Measurements from ENCODE around the gene KREMEN1.

Gene KREMEN1

GRCh38 chr22:29209624-29209929 lies 136.7 kb downstream of the KREMEN1 start:
- no peak for DNase-seq

GRCh38 chr22:29211066-29211465 lies 138.2 kb downstream of the KREMEN1 start:
- DNase-seq, result no peak

DNA sequence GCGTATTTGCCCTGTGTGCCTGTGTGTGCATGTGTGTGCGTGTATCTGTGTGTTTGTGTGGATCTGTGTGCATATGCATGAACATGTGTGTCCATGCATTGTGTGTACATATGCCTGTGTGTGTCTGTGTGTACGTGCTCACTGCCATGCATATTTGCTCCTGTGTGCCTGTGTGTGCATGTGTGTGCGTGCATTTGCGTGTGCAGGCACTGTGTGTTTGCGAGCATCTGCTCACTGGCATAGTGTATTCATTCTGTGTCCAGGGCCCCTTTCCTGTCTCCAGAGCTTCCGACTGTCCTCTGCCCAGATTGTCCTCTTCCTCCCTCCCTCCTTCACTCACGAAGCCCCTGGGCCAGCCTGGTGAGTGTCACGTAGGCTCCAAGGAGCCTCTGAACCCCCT lies 138.6 kb downstream of the KREMEN1 start:
- DNase-seq, result no peak

- no peak for DNase-seq
These were observed 139.9 kb downstream of the KREMEN1 start for GRCh38 chr22:29212743-29213142.

DNA sequence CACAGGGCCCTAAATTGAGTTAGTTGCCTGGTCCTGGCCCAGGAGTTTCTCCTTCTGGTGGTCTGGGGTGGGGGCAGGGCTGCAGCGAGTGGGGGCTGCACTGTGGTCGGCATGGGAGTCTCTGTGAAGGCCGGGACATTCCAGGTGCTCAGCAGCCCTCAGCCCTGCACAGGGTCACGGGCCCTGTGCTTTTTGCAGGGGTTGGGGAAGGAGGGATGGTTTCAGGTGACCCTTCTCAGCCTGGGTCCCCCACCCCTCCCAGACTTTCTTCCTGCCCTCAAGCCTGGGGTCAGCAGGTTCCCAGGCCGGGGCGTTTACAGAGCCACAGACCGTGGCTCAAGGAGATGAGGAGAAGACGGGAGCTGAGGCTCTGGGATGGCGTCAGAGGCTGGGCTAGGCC lies 140.7 kb downstream of the KREMEN1 start:
- no peak for DNase-seq

DNA sequence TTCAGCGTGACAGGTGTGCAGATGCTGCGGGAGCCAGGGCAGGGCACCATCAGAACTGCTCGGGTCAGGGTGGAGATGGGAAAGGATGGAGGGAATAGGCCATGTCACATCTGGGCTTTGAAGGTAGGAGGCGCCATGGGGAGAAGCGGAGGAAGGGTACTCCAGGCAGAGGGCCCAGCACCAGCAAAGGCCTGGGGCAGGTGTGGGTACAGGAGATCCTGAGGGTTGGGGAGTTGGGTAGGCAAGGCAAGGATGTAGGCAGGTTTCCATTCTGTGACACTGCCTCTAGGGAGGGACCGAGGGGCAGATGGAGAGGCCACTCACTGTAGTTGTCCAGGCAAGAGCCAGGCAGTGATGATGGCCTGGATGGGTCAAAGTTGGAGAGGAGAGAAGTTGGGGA lies 141.4 kb downstream of the KREMEN1 start:
- DNase-seq, result no peak

DNA sequence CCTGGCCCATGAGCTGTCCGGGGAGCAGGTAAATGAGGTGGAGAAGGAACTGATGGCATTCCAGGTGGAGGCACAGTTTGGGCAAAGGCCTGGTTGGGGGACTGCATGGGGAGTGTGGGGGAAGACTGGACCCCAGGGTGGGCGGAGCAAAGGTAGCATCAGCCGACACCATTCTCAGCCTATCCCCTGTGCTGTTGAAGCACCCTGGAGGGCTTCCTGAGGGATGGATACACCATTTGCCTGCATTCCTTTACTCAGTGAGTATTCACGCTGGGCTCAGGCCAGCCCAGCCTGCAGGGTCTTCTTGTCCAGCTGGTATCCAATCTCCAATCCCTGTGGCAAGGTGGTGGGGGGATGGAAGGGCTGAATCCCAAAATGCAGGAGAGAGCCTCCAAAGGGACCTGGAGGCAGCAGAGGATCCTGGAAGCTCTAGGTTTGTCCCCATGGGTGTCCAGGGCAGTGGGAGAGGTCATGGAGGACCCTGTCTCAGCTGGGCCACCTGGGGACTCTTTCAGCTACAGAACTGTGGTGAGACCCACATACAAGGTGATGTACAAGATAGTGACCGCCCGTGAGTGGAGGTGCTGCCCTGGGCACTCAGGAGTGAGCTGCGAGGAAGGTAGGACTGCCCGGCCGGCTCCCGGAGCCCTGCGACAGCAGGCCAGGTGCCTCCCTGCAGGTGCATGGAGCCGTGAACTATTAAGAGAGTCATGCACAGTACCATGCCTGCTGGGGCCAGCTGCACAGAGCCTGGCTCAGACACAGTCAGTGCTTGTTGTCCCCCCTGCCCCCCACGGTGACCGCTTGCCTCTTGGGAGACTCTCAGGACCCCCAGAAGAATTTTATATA lies 142.4 kb downstream of the KREMEN1 start:
- no peak for DNase-seq

DNA sequence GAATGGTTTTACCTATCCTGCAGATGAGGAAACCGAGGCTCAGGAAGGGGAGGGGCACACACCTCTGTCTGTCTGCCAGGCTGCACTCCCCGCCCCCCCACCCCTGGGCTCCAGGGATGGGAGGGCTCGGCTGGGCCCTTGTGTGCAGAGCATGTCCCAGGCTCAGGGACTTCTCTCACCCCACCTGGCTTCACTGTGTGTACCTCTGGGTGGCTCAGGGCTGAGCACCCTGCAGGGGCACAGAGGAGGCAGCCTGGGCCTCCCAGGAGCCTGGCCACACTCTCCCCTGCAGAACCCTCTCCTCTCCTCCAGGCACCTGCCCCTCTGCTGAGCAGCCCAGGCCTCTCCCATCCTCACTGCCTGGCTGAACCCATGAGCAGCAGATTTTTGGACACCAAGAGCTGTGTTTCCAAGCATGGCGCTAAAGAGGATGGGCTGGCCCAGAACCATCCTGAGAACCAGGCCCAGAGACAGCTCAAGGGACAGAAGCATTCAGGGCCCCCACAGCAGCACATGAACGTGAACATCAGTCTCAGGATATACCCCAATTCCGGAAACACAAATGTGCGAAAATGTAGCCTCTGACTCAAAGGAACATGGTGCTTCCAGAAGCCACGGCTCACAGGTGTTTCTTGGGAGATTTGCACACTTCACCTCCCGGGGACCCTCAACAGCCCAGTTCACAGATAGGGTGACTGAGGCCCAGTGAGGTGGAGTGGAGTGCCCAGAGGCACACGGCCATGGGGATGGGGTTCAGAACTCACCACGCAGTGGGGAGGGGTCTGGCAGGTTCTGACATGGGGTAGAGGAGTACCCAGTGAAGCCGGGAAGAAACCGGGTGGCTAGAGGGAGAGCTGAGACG lies 143.4 kb downstream of the KREMEN1 start:
- DNase-seq, result no peak

DNA sequence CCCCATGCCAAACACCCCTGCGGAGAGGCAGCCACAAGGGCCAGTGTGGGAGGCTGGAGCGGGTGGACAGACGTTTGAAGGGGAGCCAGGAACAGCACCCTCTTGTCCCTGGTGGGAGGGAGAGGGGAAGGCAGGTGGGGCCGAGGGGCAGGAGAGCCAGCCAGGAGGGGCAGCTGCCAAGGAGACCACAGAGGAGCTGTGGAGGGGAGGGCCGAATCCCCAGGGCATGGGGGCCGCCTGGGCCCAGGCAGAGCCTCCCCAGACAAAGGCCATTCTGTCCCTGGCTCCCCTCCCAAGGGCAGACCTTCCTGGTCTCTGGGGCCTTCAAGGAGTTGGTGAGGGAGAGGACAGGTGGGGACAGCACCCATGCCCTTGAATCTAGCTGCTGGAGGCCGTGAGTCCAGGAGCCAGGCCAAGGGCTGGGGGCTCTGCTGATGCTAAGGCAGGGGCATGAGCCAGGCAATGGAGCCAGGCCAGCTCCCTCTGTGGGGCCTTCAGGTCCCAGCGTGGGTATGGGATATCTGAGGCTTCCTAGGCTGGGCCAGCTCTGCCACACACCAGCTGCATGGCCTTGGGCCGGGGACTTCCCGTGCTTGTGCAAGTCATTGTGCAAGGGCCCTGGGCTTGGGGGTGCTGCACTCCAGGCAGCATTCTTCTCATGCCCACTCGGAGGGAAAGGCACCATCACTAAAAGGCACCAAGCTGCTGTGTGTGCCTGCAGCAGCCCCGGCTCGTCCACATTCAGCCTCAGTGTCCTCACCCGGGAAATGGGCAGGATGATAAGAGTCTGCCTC lies 144.2 kb downstream of the KREMEN1 start:
- DNase-seq, result peak; percentile 56 to 61

Data from AML-193 (cell line).